Tibial nerve (tissue), 4 donors: ENCODE data around the gene KCNJ1.

Experiments used
- EP300 ChIP-seq, 2 donors: sonication (generic); formaldehyde crosslinking; IDR thresholded peaks; one replicate each; pipeline ENCODE4 v1.6.1; 2017; ENCODE audit warnings: antibody characterized with exemption in 2 of 2, mild to moderate bottlenecking in 1 of 2
- POLR2A ChIP-seq, 2 donors: fragments of 450-650 bp; IDR thresholded peaks; one replicate each; pipeline ENCODE4 v1.6.1; 2017; ENCODE audit warnings: antibody characterized with exemption in 2 of 2, mild to moderate bottlenecking in 2 of 2, moderate library complexity in 2 of 2
- TF ChIP-seq, protein P1 (sequence below), 5 experiments: fragments of 200-600 bp in 3 of 5; fragments of 450-650 bp in 2 of 5; sonication (generic) in 3 of 5; IDR thresholded peaks; one replicate each; pipeline ENCODE4 v1.5.1; 2016 to 2019; ENCODE audit warnings: antibody characterized with exemption in 5 of 5, mild to moderate bottlenecking in 3 of 5, moderate library complexity in 2 of 5

DNA sequence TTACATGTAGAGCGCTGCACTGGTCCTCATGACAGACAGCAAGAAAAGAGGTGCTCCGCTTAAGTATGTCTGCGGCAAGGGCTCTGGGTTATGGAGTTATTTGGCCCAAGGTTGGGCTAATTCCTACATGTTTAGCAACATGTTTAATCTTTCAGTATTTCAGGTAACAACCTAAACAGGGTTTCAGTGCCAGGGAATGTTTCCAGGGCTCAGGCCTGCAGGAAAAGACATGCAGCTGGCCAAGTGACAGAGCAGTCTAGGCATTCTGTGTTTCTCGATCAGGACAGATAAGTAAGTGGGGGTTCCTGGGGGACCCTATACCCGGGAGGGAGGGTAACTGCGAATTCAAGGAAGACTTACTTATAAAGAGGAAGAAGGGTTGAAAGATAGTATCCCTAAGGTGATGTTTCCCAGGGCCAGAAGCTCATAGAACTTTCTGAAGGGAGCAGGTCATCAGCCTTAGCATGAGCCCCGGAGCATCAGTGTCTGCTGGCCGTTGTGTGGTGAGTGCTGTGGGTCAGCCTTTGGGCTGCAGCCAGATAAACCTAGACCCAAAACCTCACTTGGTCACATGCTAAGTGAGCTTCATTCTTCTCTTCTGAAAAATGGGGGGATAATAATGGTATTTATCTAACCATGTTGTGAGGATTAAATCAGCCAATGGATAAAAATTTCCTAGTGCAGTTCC, 42.5 kb upstream of the KCNJ1 start:
- TF ChIP-seq, protein P1, sequence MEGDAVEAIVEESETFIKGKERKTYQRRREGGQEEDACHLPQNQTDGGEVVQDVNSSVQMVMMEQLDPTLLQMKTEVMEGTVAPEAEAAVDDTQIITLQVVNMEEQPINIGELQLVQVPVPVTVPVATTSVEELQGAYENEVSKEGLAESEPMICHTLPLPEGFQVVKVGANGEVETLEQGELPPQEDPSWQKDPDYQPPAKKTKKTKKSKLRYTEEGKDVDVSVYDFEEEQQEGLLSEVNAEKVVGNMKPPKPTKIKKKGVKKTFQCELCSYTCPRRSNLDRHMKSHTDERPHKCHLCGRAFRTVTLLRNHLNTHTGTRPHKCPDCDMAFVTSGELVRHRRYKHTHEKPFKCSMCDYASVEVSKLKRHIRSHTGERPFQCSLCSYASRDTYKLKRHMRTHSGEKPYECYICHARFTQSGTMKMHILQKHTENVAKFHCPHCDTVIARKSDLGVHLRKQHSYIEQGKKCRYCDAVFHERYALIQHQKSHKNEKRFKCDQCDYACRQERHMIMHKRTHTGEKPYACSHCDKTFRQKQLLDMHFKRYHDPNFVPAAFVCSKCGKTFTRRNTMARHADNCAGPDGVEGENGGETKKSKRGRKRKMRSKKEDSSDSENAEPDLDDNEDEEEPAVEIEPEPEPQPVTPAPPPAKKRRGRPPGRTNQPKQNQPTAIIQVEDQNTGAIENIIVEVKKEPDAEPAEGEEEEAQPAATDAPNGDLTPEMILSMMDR (IDR thresholded peaks at IDR 0.05), result no peak
- TF ChIP-seq POLR2A (IDR thresholded peaks at IDR 0.05) (no peak), EP300 (IDR thresholded peaks at IDR 0.05) (no peak)
